ENCODE measurements around the gene ENTPD3. TPM values are rescaled to one million over a fixed set of nuclear protein-coding genes. Genes with fewer than 3 reads are reported as not detected.

ENTPD3 gene
- total and polyA plus RNA-seq, 2 donors (not counting 1 experiment from before 2014, with no cell fraction given), result not detected

DNA sequence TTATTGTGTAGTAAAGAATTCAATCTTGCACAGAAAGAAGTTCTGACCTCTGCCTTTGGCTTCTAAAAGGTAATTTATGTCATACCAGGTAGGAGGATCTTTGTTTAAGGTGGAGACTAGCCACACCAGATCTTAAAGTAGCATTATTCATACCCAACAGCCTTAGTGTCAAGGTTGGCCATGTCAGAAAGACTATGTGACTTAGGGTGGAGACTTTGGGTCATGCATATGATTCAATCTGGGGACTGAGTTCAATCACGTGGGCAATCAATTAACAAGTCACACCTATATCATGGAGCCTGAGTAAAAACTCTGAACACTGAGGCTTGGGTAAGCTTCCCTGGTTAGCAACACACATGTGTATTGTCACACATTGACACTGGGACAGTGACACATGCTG is 28.5 kb upstream of the ENTPD3 start:
- Mint-ChIP-seq H3K27ac (no peak overlapping the region), H3K4me1 (no peaks in the 10 kb centered on the region), H3K9me3 (ENCODE audit: insufficient read depth) (no peaks in the 10 kb centered on the region), H3K27me3 (peaks cover 32% of the 10 kb centered on the region), H3K4me3 (no peak overlapping the region)
- no peaks in the 10 kb centered on the region for H3K27me3 ChIP-seq (replicated peaks in 1 of 4; ENCODE audit: control extremely low read depth in 1 of 4, control insufficient read depth in 3 of 4, insufficient read depth in 4 of 4, low read length in 3 of 4)
- DNase-seq (no peak), ATAC-seq (ENCODE audit: low read depth) (no peak)
- intact Hi-C loops (cut with micrococcal nuclease), result no loop called here
- no peak overlapping the region for H3K9ac ChIP-seq (ENCODE audit: low read length)
- no peaks in the 10 kb centered on the region for H3K36me3 ChIP-seq (replicated peaks in 1 of 2; ENCODE audit: control extremely low read depth in 1 of 2, control insufficient read depth in 1 of 2, extremely low read depth in 1 of 2, insufficient read depth in 2 of 2, low read length in 1 of 2)
- no peak overlapping the region for H3K27ac ChIP-seq (ENCODE audit: low read length in 2 of 2)
- H3K4me1 ChIP-seq (ENCODE audit: control insufficient read depth in 2 of 2, insufficient read depth in 2 of 2, low read length in 2 of 2), result no peaks in the 10 kb centered on the region
- no peaks in the 10 kb centered on the region for H3K9me3 ChIP-seq (ENCODE audit: control extremely low read depth in 1 of 3, control insufficient read depth in 2 of 3, insufficient read depth in 1 of 3, low read length in 2 of 3)
- H2AFZ ChIP-seq (ENCODE audit: insufficient read depth, low read depth, low read length, poor library complexity, severe bottlenecking), result no peak overlapping the region
- no peaks in the 10 kb centered on the region for H3K79me2 ChIP-seq (ENCODE audit: control insufficient read depth, insufficient read depth, low read length)
- CTCF ChIA-PET, result no interaction called here
- no peaks in the 10 kb centered on the region for H4K20me1 ChIP-seq (ENCODE audit: control insufficient read depth, insufficient read depth, low read length, poor library complexity, severe bottlenecking)
- H3K4me2 ChIP-seq (replicated peaks; ENCODE audit: low read depth, low read length, poor library complexity, severe bottlenecking), result no peak overlapping the region
- TF ChIP-seq EZH2 (IDR thresholded peaks at IDR 0.05; ENCODE audit: borderline replicate concordance, insufficient read depth, low read depth, low read length, poor library complexity, severe bottlenecking), result no peak
- TF ChIP-seq CTCF (IDR thresholded peaks at IDR 0.05), result no peak
- POLR2A ChIA-PET, result no interaction called here
- no CpG with 5 or more reads among the region's 1 CpG for WGBS (ENCODE audit: insufficient coverage)
- H3K4me3 ChIP-seq (ENCODE audit: control extremely low read depth in 1 of 5, extremely low read depth in 1 of 5, insufficient read depth in 1 of 5, low read depth in 2 of 5, low read length in 4 of 5), result no peak overlapping the region

GRCh38 chr3:40363674-40364073 is 23.3 kb upstream of the ENTPD3 start:
- Mint-ChIP-seq H3K27me3 (peaks cover 20% of the 10 kb centered on the region), H3K4me1 (no peaks in the 10 kb centered on the region), H3K27ac (no peak overlapping the region), H3K4me3 (no peak overlapping the region), H3K9me3 (ENCODE audit: insufficient read depth) (no peaks in the 10 kb centered on the region)
- Histone ChIP-seq H3K27ac (ENCODE audit: low read length in 2 of 2) (no peak overlapping the region), H3K4me3 (ENCODE audit: control extremely low read depth in 1 of 5, extremely low read depth in 1 of 5, insufficient read depth in 1 of 5, low read depth in 2 of 5, low read length in 4 of 5) (no peak overlapping the region), H2AFZ (ENCODE audit: insufficient read depth, low read depth, low read length, poor library complexity, severe bottlenecking) (no peak overlapping the region), H3K36me3 (replicated peaks in 1 of 2; ENCODE audit: control extremely low read depth in 1 of 2, control insufficient read depth in 1 of 2, extremely low read depth in 1 of 2, insufficient read depth in 2 of 2, low read length in 1 of 2) (no peaks in the 10 kb centered on the region), H3K4me1 (ENCODE audit: control insufficient read depth in 2 of 2, insufficient read depth in 2 of 2, low read length in 2 of 2) (no peaks in the 10 kb centered on the region), H3K9me3 (ENCODE audit: control extremely low read depth in 1 of 3, control insufficient read depth in 2 of 3, insufficient read depth in 1 of 3, low read length in 2 of 3) (no peaks in the 10 kb centered on the region), H4K20me1 (ENCODE audit: control insufficient read depth, insufficient read depth, low read length, poor library complexity, severe bottlenecking) (no peaks in the 10 kb centered on the region), H3K9ac (ENCODE audit: low read length) (no peak overlapping the region), H3K79me2 (ENCODE audit: control insufficient read depth, insufficient read depth, low read length) (no peaks in the 10 kb centered on the region), H3K4me2 (replicated peaks; ENCODE audit: low read depth, low read length, poor library complexity, severe bottlenecking) (no peak overlapping the region), H3K27me3 (replicated peaks in 1 of 4; ENCODE audit: control extremely low read depth in 1 of 4, control insufficient read depth in 3 of 4, insufficient read depth in 4 of 4, low read length in 3 of 4) (peaks cover 0 to 9% (median 0%) of the 10 kb centered on the region in 4 experiments)
- intact Hi-C loops (cut with micrococcal nuclease), result no loop called here
- DNase-seq (no peak), ATAC-seq (ENCODE audit: low read depth) (no peak)
- TF ChIP-seq EZH2 (IDR thresholded peaks at IDR 0.05; ENCODE audit: borderline replicate concordance, insufficient read depth, low read depth, low read length, poor library complexity, severe bottlenecking) (no peak), CTCF (IDR thresholded peaks at IDR 0.05) (no peak)
- POLR2A ChIA-PET, result no interaction called here
- CTCF ChIA-PET, result no interaction called here
- WGBS (ENCODE audit: insufficient coverage), result 60% methylated on average over 1 of the region's 2 CpGs
